ENCODE results near the gene CTXN1.

- TF ChIP-seq EZH2 (IDR thresholded peaks at IDR 0.05; ENCODE audit: borderline replicate concordance, low read length): no peak
- TF ChIP-seq, protein P1, sequence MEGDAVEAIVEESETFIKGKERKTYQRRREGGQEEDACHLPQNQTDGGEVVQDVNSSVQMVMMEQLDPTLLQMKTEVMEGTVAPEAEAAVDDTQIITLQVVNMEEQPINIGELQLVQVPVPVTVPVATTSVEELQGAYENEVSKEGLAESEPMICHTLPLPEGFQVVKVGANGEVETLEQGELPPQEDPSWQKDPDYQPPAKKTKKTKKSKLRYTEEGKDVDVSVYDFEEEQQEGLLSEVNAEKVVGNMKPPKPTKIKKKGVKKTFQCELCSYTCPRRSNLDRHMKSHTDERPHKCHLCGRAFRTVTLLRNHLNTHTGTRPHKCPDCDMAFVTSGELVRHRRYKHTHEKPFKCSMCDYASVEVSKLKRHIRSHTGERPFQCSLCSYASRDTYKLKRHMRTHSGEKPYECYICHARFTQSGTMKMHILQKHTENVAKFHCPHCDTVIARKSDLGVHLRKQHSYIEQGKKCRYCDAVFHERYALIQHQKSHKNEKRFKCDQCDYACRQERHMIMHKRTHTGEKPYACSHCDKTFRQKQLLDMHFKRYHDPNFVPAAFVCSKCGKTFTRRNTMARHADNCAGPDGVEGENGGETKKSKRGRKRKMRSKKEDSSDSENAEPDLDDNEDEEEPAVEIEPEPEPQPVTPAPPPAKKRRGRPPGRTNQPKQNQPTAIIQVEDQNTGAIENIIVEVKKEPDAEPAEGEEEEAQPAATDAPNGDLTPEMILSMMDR (conservative IDR thresholded peaks at IDR 0.05 in 1 of 2, IDR thresholded peaks at IDR 0.05 in 1 of 2; ENCODE audit: extremely low read depth in 1 of 2, insufficient read depth in 1 of 2, low read depth in 1 of 2, low read length in 2 of 2): no peak
Observed at GRCh38 chr19:7971553-7972520, 45.9 kb upstream of the CTXN1 start.
